Activated CD8-positive, alpha-beta memory T cell treated with anti-CD3 and anti-CD28 coated beads for 1 hour (primary cell): ENCODE measurements around the gene PLA2G3.

Experiments used
- DNase-seq, 2 donors: peaks; one replicate each; pipeline ENCODE4 v3.0.0-alpha.2; 2020; ENCODE audit warnings: low read depth in 1 of 2; ENCODE audit errors: extremely low read depth in 1 of 2

Gene PLA2G3

GRCh38 chr22:31148953-31149627 lies 8.8 kb upstream of the PLA2G3 start:
- no peak for DNase-seq

- no peak for DNase-seq
Measured at GRCh38 chr22:31148488-31148887, 8.2 kb upstream of the PLA2G3 start.

- no peak for DNase-seq
Measured at GRCh38 chr22:31144223-31144622, 3.9 kb upstream of the PLA2G3 start.

GRCh38 chr22:31143537-31143936 lies 3.2 kb upstream of the PLA2G3 start:
- no peak for DNase-seq

GRCh38 chr22:31143038-31143437 lies 2.7 kb upstream of the PLA2G3 start:
- no peak for DNase-seq

GRCh38 chr22:31142285-31142684 lies 2.0 kb upstream of the PLA2G3 start:
- no peak for DNase-seq

- DNase-seq = no peak
Measured at GRCh38 chr22:31141551-31141950, 1.2 kb upstream of the PLA2G3 start.

- no peak for DNase-seq
Measured at GRCh38 chr22:31140746-31141145, 438 bp upstream of the PLA2G3 start.

- DNase-seq = no peak
Measured at GRCh38 chr22:31139066-31139465, 1.2 kb downstream of the PLA2G3 start.

- DNase-seq = no peak
Measured at GRCh38 chr22:31138126-31138525, 2.2 kb downstream of the PLA2G3 start.

- no peak for DNase-seq
Measured at GRCh38 chr22:31137721-31138120, 2.6 kb downstream of the PLA2G3 start.

GRCh38 chr22:31136711-31137110 lies 3.6 kb downstream of the PLA2G3 start:
- no peak for DNase-seq

- no peak for DNase-seq
Measured at GRCh38 chr22:31136155-31136554, 4.2 kb downstream of the PLA2G3 start.

- no peak for DNase-seq
Measured at GRCh38 chr22:31135706-31136105, 4.6 kb downstream of the PLA2G3 start.

GRCh38 chr22:31134688-31135087 lies 5.6 kb downstream of the PLA2G3 start:
- no peak for DNase-seq

- no peak for DNase-seq
Measured at GRCh38 chr22:31133911-31134310, 6.4 kb downstream of the PLA2G3 start.

- no peak for DNase-seq
Measured at GRCh38 chr22:31130873-31131272, 9.4 kb downstream of the PLA2G3 start.

- DNase-seq = no peak
Measured at GRCh38 chr22:31128156-31128555, 12.2 kb downstream of the PLA2G3 start.

GRCh38 chr22:31127181-31127772 lies 13.0 kb downstream of the PLA2G3 start:
- DNase-seq = no peak

GRCh38 chr22:31126869-31127175 lies 13.5 kb downstream of the PLA2G3 start:
- DNase-seq = no peak

GRCh38 chr22:31126128-31126868 lies 14.0 kb downstream of the PLA2G3 start:
- DNase-seq = no peak

- DNase-seq = no peak
Measured at GRCh38 chr22:31125521-31126117, 14.7 kb downstream of the PLA2G3 start.
